SKM-1 (cell line): ENCODE data around the gene ISOC1.

Source experiments
- DNase-seq: peaks from one replicate; lab custom pipeline; 2025; ENCODE audit not compliant: unreplicated experiment; lab: John Stamatoyannopoulos, UW

The ISOC1 gene

GRCh38 chr5:129124608-129125007, 30.1 kb downstream of the ISOC1 start:
- DNase-seq = no peak

- no peak for DNase-seq
These were observed 31.3 kb downstream of the ISOC1 start for GRCh38 chr5:129125819-129126218.

GRCh38 chr5:129133553-129133952, 39.0 kb downstream of the ISOC1 start:
- no peak for DNase-seq

GRCh38 chr5:129135633-129136032, 41.1 kb downstream of the ISOC1 start:
- DNase-seq = no peak

GRCh38 chr5:129137637-129138036, 43.1 kb downstream of the ISOC1 start:
- DNase-seq = no peak

GRCh38 chr5:129141078-129141477, 46.5 kb downstream of the ISOC1 start:
- DNase-seq = no peak

- no peak for DNase-seq
These were observed 47.1 kb downstream of the ISOC1 start for GRCh38 chr5:129141696-129142095.

GRCh38 chr5:129155876-129156275, 61.3 kb downstream of the ISOC1 start:
- no peak for DNase-seq

GRCh38 chr5:129161830-129162229, 67.3 kb downstream of the ISOC1 start:
- no peak for DNase-seq
